Anterior cingulate cortex (tissue), 58 donors: Measurements from ENCODE around the gene SDK2.

ENCODE experiments used
- DNase-seq, 58 donors: peaks; one replicate each; lab custom pipeline; 2025; lab: John Stamatoyannopoulos, UW

The SDK2 gene

GRCh38 chr17:73613271-73614233 lies 30.7 kb downstream of the SDK2 start:
- no peak for DNase-seq

GRCh38 chr17:73612031-73612472 lies 32.2 kb downstream of the SDK2 start:
- no peak for DNase-seq

- no peak for DNase-seq
Measured at GRCh38 chr17:73611630-73612029, 32.6 kb downstream of the SDK2 start.

GRCh38 chr17:73610331-73610911 lies 33.8 kb downstream of the SDK2 start:
- peak in 2 of 58 donors; percentile 4 to 17 for DNase-seq

GRCh38 chr17:73609758-73610157 lies 34.5 kb downstream of the SDK2 start:
- no peak for DNase-seq

- no peak for DNase-seq
Measured at GRCh38 chr17:73609060-73609459, 35.2 kb downstream of the SDK2 start.

GRCh38 chr17:73605444-73605843 lies 38.8 kb downstream of the SDK2 start:
- no peak for DNase-seq

- DNase-seq: no peak
Measured at GRCh38 chr17:73604476-73604875, 39.8 kb downstream of the SDK2 start.

GRCh38 chr17:73603971-73604370 lies 40.3 kb downstream of the SDK2 start:
- DNase-seq: no peak

- DNase-seq: no peak
Measured at GRCh38 chr17:73600103-73600871, 44.0 kb downstream of the SDK2 start.

- DNase-seq: no peak
Measured at GRCh38 chr17:73599599-73599998, 44.6 kb downstream of the SDK2 start.

- no peak for DNase-seq
Measured at GRCh38 chr17:73598212-73598611, 46.0 kb downstream of the SDK2 start.

- DNase-seq: no peak
Measured at GRCh38 chr17:73595931-73596330, 48.3 kb downstream of the SDK2 start.

- DNase-seq: peak in 18 of 58 donors; percentile 4 to 39 (median 11)
Measured at GRCh38 chr17:73595479-73595878, 48.8 kb downstream of the SDK2 start.

- no peak for DNase-seq
Measured at GRCh38 chr17:73595068-73595467, 49.2 kb downstream of the SDK2 start.

- no peak for DNase-seq
Measured at GRCh38 chr17:73594598-73594997, 49.6 kb downstream of the SDK2 start.

- DNase-seq: no peak
Measured at GRCh38 chr17:73594025-73594424, 50.2 kb downstream of the SDK2 start.

- no peak for DNase-seq
Measured at GRCh38 chr17:73593249-73593965, 50.8 kb downstream of the SDK2 start.

GRCh38 chr17:73592501-73592961 lies 51.7 kb downstream of the SDK2 start:
- DNase-seq: no peak

- no peak for DNase-seq
Measured at GRCh38 chr17:73592079-73592415, 52.2 kb downstream of the SDK2 start.
